NCI-H2196 (cell line): ENCODE results near the gene FLRT1.

Experiments used
- DNase-seq: peaks from one replicate; lab custom pipeline; 2025; ENCODE audit not compliant: unreplicated experiment; lab: John Stamatoyannopoulos, UW

FLRT1 gene, protein sequence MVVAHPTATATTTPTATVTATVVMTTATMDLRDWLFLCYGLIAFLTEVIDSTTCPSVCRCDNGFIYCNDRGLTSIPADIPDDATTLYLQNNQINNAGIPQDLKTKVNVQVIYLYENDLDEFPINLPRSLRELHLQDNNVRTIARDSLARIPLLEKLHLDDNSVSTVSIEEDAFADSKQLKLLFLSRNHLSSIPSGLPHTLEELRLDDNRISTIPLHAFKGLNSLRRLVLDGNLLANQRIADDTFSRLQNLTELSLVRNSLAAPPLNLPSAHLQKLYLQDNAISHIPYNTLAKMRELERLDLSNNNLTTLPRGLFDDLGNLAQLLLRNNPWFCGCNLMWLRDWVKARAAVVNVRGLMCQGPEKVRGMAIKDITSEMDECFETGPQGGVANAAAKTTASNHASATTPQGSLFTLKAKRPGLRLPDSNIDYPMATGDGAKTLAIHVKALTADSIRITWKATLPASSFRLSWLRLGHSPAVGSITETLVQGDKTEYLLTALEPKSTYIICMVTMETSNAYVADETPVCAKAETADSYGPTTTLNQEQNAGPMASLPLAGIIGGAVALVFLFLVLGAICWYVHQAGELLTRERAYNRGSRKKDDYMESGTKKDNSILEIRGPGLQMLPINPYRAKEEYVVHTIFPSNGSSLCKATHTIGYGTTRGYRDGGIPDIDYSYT

GRCh38 chr11:64035576-64035975, at the start of gene FLRT1:
FLRT1 (plus strand) TSS chr11:64035931; CDS start chr11:64116268, 80,337 bp downstream.
- DNase-seq = no peak

DNA sequence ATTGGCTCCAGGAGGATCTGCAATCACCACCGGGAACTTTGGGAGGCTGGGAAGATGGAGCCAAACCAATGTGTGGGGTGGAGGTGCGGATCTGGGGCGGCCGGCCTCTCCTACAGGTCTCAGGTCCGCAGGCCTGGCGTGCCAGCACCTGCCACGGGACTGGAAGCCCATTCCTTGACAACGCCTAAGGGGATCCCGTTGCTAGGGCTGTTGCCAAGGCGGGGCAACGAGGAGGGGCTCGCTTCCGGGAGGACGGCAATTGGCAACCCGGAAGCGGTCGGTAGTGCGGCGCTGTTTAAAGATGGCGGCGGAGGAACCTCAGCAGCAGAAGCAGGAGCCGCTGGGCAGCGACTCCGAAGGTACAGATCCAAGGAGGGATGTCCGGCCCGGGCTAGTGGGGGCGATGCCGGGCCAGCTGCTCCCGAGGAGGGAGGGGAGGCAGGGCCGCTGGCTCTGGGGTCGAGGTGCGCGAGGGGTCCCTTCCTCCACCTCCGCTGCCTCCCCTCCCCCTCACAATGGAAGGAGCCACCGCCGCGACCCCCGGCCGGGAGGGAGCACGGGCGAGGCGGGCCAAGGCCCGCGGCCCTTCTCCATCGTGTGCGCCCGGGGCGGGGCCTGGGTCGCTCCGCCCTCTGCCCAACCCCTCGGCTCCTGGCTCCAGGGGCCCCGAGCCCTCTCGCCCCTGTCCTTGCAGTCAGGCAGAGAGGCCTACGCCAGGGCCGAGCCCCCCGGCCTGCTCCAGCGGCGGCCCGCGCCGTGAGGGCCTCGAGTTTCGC, 49.4 kb upstream of the FLRT1 start, which contains the start of gene OTUB1:
OTUB1 (plus strand) TSS at position 283 of the 776 bp plus-strand sequence; CDS start at position 302, 19 bp downstream.
- peak; percentile 95 for DNase-seq

- DNase-seq = no peak
Measured at GRCh38 chr11:63986932-63987513, 48.7 kb upstream of the FLRT1 start.

DNA sequence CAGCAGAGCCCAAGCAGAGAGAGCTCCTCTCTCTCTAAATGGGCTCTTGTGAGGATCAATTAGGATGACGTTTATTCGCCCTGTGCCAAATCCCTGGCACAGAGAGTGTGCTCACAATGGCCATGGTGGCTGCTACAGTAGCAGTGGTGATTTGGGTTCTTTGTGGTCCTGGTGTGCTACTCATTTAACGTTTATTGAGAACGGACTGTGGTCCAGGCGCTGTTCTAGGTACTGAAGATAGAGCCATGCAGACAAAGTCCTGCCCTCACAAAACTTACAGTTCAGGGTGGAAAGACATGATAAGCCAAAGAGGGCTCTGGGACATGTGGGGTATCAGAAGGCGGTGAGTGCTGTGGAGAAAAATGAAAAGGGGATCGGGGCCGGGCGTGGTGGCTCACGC, 44.2 kb upstream of the FLRT1 start:
- DNase-seq = no peak

DNA sequence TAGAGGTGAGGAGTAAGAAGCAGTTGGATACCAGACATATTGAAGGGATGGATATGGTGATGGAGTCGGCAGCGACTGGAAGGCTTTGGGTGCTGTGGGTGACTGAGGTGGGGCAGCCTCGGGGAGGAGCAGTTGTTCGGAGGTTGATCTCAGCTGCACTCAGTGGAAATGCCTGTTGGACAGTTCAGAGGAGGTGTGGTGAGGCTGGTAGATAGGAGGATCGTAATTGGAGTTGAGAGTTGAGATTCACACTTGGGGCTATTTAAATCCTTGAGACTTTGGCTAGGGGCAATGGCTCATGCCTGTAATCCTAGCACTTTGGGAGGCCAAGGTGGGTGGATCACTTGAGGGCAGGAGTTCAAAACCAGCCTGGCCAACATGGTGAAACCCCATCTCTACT, 42.6 kb upstream of the FLRT1 start:
- no peak for DNase-seq

DNA sequence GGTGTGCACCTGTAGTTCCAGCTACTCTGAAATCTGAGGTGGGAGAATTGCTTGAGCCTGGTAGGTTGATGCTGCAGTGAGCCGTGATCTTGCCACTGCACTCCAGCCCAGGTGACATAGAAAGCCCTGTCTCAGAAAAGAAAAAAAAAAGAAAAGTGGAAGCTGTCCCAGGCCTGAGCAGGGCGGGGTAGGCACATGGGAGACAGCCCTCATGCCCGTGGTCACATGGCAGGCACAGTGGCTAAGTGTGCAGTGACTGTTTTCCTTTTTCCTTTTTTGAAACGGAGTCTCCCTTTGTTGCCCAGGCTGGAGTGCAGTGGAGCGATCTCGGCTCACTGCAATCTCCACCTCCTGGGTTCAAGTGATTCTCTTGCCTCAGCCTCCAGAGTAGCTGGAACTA, 41.7 kb upstream of the FLRT1 start:
- DNase-seq = no peak

DNA sequence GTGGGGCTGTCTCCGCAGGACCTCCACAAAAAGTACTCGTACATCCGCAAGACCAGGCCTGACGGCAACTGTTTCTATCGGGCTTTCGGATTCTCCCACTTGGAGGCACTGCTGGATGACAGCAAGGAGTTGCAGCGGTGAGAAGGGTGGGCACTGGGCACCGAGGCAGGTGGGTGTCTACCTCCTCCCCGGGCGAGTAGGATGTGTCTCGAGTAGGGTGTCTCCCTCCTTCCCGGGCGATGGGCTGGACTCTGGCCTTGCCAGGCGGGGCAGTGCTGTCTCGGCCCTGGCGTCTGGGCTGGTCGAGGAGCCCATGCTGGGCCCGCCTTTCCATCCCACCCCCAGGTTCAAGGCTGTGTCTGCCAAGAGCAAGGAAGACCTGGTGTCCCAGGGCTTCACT, 39.2 kb upstream of the FLRT1 start:
- no peak for DNase-seq

GRCh38 chr11:63997104-63997700, 38.5 kb upstream of the FLRT1 start:
- no peak for DNase-seq

- DNase-seq = no peak
Measured at GRCh38 chr11:63997801-63998337, 37.9 kb upstream of the FLRT1 start.

DNA sequence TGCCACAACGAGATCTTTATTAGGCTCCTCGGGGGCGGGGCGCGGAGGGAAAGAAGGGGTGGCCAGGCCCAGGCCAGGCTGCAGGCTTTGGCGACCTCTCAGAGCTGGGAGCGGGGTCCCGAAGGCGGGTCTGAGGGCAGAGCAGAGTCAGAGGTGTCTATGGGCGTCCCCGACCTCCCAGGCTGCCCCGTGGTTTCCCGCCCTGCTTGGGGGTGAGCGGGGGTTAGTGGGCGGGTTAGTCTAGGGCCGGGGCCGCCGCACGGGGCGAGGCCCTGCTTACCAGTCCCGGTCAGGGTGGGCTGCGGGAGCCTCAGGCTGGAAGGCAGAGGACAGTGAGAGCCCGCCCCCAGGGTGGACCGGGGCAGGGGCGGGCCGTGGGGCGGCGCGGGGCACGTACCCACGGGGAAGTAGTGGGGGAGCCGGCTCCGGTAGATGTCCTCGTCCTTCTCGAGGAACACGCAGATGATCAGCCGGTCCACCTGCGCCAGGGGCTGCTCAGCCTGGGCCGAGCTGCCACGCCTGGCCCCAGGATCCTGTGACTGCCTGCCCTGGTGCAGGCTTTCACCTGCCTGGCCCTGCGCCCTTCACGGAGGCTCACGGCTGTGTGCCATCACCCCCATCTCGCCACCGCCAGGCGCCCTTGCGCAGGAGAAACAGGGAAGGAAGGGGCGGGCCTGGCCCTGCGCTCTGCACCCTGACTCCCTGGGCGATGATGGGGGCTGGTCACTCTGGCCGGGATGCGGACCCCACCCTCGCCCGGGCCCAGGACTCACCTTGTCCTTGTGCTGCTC, 37.0 kb upstream of the FLRT1 start:
- peak; percentile 87 for DNase-seq

DNA sequence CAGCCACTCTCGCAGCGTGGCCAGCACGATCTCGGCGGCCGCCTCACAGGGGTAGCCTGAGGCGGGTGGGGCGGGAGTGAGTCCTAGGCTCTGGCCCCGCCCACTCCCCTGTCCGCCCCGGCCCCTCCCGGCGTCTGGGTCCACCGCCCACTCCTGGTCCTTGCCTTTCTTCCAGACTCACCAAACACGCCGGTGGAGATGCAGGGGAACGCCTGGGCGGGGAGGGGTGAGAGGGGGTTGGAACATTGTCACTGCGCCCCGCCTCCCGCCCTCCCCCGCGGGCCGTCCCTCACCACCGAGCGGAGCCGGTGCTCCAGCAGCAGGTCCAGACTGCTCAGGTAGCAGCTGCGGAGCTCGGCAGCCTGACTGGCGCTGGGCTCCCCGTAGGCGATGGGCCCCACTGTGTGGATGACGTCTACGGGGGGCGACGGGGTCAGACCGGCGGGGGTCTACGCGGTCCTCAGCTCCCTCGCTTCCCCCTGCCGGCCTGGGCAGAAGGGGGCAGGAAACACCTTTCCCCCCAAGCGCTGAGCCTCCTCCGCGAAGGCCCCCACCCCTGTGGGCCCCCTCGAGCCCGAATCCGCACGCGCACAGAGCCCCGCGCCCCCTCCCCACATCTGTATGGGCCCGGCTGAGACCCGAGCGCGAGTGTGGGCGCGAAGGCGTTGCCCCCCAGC, 36.2 kb upstream of the FLRT1 start:
- peak; percentile 94 for DNase-seq

DNA sequence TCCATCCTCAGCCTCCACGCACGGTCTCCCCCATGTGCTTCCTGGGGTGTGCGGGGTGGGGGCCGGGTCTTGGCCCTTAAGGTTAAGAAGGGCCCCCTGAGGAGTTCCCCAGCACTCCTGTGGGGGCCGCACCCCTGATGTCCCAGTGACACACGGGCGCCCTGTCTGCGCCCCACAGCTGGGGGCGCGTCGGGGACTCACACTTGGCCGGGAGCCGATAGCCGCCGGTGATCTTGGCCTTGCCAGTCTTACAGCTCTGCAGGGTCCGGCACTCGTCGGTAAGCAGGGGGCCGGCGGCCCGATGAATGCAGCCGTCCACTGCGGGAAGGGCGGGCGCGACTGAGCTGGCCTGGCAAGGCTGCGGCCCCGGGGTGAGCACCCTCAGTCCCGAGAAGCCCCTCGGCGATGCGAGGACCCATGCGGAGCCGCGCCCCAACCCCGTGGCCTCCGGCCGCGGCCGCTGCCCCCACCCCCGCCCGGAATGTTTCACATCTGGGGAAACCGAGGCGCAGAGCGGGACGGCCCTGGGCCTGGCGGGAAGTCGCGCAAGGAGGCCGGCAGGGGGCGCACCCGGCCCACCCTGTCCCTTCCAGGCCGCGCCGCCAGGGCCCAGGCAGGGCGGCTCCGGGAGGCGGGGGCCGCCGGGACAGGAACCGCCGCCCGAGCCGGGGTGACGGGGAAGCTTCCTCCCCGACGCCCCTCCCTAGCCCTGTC, 35.5 kb upstream of the FLRT1 start:
- peak; percentile 65 for DNase-seq

- DNase-seq = no peak
Measured at GRCh38 chr11:64000740-64001483, 34.8 kb upstream of the FLRT1 start.

GRCh38 chr11:64001484-64002420, 34.0 kb upstream of the FLRT1 start:
- no peak for DNase-seq

GRCh38 chr11:64003807-64004589, 31.7 kb upstream of the FLRT1 start:
- DNase-seq = no peak

GRCh38 chr11:64004590-64004984, 31.1 kb upstream of the FLRT1 start:
- DNase-seq = no peak
